Memory B cell (primary cell): ENCODE data around the gene CD53.
"Not testable (repeated sequence)": the region's sequence is repeated elsewhere in the genome, so short reads cannot be mapped to it uniquely, and the experiment has no call there.

Experiments used
- ATAC-seq: fragments of 150-1000 bp; cut with Tn5 transposase; 2 replicates; pipeline ENCODE4 v1.10.0; 2021; ENCODE audit warnings: low read depth, mild to moderate bottlenecking, moderate library complexity
- DNase-seq, 2 donors: peaks; one replicate each; pipeline ENCODE4 v3.0.0; 2022; ENCODE audit warnings: low spot score in 2 of 2
- H3K27ac Mint-ChIP-seq: one replicate; pipeline ENCODE4 v1.8.0; 2022; ENCODE audit warnings: mild to moderate bottlenecking, moderate library complexity, mixed read lengths
- H3K27me3 Mint-ChIP-seq: one replicate; pipeline ENCODE4 v1.8.0; 2022; ENCODE audit warnings: mixed read lengths
- H3K36me3 Mint-ChIP-seq: one replicate; pipeline ENCODE4 v1.8.0; 2022; ENCODE audit warnings: mild to moderate bottlenecking, mixed read lengths
- H3K4me1 Mint-ChIP-seq: one replicate; pipeline ENCODE4 v1.8.0; 2022; ENCODE audit warnings: mixed read lengths
- H3K4me3 Mint-ChIP-seq: one replicate; pipeline ENCODE4 v1.8.0; 2022; ENCODE audit warnings: mild to moderate bottlenecking, moderate library complexity, mixed read lengths
- H3K9me3 Mint-ChIP-seq: one replicate; pipeline ENCODE4 v1.8.0; 2022; ENCODE audit warnings: mixed read lengths

CD53 gene

DNA sequence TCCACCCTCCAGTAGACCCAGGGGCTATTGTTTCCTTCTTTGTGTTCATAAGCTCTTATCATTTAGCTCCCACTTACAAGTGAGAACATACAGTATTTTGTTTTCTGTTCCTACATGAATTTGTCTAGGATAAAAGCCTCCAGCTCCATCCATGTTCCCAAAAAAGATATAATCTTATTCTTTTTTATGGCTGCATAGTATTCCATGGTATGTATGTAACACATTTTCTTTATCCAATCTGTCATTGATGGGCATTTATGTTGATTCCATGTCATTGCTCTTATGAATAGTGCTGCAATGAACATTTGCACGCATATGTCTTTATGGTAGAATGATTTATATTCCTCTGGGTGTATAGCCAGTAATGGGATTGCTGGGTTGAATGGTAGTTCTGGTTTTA, 11.0 kb upstream of the CD53 start:
- H3K36me3 Mint-ChIP-seq, ATAC-seq, H3K4me3 Mint-ChIP-seq, H3K27me3 Mint-ChIP-seq, DNase-seq, H3K27ac Mint-ChIP-seq, H3K9me3 Mint-ChIP-seq: not testable (repeated sequence)
- peaks cover 40% of the 10 kb centered on the region for H3K4me1 Mint-ChIP-seq

- H3K9me3 Mint-ChIP-seq: peaks cover 10% of the 10 kb centered on the region
- no peak overlapping the region for H3K27ac Mint-ChIP-seq
- DNase-seq: no peak
Observed at GRCh38 chr1:110864287-110864686, 8.7 kb upstream of the CD53 start.

DNA sequence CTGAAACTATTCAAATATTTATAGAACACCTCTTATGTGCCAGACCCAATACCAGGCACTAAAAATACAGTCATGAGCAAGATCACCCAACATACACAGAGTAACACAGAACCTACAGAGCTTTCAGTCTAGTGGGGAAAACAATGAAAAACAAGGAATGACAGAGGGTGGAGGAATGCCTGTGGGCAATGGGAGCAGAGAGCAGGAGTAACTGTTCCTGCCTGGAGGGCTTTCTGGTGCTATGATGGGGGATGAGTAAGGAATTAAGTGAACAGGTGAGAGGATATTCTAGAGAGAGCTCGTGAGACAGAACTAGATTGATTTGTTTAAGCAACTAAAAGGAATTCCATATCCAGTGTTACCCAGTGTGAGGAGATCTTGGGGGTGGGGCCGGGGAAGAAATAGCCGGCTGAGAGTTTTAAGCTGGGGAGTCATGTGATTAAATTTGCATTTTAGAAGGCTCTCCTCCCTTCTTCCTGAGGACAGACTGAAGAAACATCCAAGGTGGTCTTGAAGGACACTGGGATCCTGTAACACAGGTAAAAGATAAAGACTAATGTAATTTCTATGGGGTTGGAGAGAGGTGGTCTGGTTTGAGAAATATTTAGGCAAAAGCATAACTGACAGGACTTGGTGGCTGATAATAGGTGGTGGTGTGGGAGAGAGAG, 2.1 kb upstream of the CD53 start:
- Mint-ChIP-seq H3K27ac (peak overlapping the region; percentile 91), H3K9me3 (no peaks in the 10 kb centered on the region), H3K4me1 (peaks cover 47% of the 10 kb centered on the region), H3K27me3 (no peaks in the 10 kb centered on the region), H3K36me3 (peaks cover 21% of the 10 kb centered on the region), H3K4me3 (peak overlapping the region; percentile 99)
- no peak for DNase-seq
- ATAC-seq: no peak

More at GRCh38 chr1:110864287-110864686, 8.7 kb upstream of the CD53 start:
- Mint-ChIP-seq H3K4me1 (peaks cover 46% of the 10 kb centered on the region), H3K27me3 (no peaks in the 10 kb centered on the region), H3K36me3 (peaks cover 9% of the 10 kb centered on the region), H3K4me3 (no peak overlapping the region)
- ATAC-seq: no peak

DNA sequence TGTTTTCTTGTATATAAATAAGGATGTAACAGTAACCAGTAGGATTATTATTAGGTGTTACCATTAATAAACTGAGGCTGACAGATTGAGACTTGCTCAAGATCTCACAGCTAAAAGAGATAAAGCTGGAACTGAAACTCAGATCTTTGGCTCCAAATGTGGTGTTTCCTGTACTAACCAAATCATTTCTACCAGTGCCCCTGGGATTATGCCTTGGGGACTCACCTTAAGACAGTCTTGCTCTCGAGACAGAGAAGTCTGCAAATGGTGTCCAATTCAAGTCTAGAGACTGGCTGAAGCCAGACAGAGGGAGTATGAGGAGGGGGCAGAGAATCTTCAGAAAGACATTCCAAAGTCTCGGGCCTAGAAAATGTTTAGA, 593 bp upstream of the CD53 start:
- H3K36me3 Mint-ChIP-seq: peaks cover 27% of the 10 kb centered on the region
- no peaks in the 10 kb centered on the region for H3K9me3 Mint-ChIP-seq
- H3K27me3 Mint-ChIP-seq: no peaks in the 10 kb centered on the region
- ATAC-seq (peak; percentile 74), DNase-seq (peak; percentile 67 to 70)
- H3K4me3 Mint-ChIP-seq: peak overlapping the region; percentile 99
- peak overlapping the region; percentile 91 for H3K27ac Mint-ChIP-seq
- peaks cover 44% of the 10 kb centered on the region for H3K4me1 Mint-ChIP-seq

- H3K9me3 Mint-ChIP-seq: no peaks in the 10 kb centered on the region
- no peaks in the 10 kb centered on the region for H3K27me3 Mint-ChIP-seq
- peak overlapping the region; percentile 91 for H3K27ac Mint-ChIP-seq
- peaks cover 44% of the 10 kb centered on the region for H3K4me1 Mint-ChIP-seq
- ATAC-seq (no peak), DNase-seq (no peak)
- peak overlapping the region; percentile 99 for H3K4me3 Mint-ChIP-seq
- H3K36me3 Mint-ChIP-seq: peaks cover 37% of the 10 kb centered on the region
Observed at GRCh38 chr1:110873856-110874255, 908 bp downstream of the CD53 start.

DNA sequence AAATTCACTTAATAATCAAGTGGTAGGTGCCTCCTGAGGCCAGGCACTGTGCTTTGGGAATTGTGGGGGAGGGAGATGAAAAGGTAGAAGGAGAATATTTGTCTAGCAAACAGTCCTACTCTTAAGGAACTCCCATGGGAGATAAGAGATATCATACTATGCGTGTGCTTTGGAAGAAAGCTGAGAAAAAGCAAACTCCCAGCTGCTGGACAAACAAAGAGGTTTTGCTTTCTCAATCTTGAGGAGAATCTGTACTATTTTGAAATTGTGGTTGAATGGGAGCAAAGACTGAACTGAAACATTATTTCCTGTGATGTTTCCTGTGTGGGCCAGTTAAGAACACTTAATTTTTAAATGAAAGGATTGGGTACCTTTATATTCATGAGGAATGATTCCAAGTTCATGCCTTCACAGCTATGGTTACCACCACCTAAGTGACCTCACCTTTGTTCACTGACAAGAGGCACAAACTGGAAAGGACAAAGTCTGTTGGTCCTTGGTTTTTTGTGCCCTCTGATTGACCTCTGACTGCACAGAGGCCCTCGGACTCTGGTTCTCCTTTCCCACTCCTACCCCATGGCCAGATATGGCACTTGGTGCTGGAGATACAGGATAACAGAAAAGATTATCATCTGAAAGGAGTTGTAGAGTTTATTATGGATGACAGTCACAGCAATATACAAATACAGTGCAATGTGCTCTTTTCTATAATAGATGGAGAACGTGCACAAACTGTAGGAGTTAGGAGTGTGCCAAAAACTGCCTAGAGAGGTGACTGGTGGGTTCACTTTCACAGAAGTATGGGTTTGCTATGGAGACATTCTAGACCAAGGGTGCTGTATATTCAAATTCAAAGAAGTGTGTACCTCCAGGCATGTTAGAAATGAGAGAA, 1.6 kb downstream of the CD53 start:
- H3K9me3 Mint-ChIP-seq: no peaks in the 10 kb centered on the region
- ATAC-seq: no peak
- peak overlapping the region; percentile 91 for H3K27ac Mint-ChIP-seq
- H3K27me3 Mint-ChIP-seq: no peaks in the 10 kb centered on the region
- DNase-seq: no peak
- peak overlapping the region; percentile 99 for H3K4me3 Mint-ChIP-seq
- peaks cover 39% of the 10 kb centered on the region for H3K4me1 Mint-ChIP-seq
- H3K36me3 Mint-ChIP-seq: peaks cover 39% of the 10 kb centered on the region

- peak; percentile 24 for ATAC-seq
- Mint-ChIP-seq H3K4me3 (peak overlapping the region; percentile 99), H3K27ac (peak overlapping the region; percentile 91), H3K36me3 (peaks cover 43% of the 10 kb centered on the region), H3K9me3 (no peaks in the 10 kb centered on the region), H3K27me3 (no peaks in the 10 kb centered on the region), H3K4me1 (peaks cover 45% of the 10 kb centered on the region)
- peak in 1 of 2 donors; percentile 18 for DNase-seq
Observed at GRCh38 chr1:110875216-110875731, 2.3 kb downstream of the CD53 start.

GRCh38 chr1:110876748-110877341, 3.9 kb downstream of the CD53 start:
- Mint-ChIP-seq H3K9me3 (no peaks in the 10 kb centered on the region), H3K36me3 (peaks cover 51% of the 10 kb centered on the region), H3K4me1 (peaks cover 48% of the 10 kb centered on the region), H3K27ac (peak overlapping the region; percentile 85), H3K4me3 (peak overlapping the region; percentile 84), H3K27me3 (no peaks in the 10 kb centered on the region)
- no peak for ATAC-seq
- DNase-seq: no peak

DNA sequence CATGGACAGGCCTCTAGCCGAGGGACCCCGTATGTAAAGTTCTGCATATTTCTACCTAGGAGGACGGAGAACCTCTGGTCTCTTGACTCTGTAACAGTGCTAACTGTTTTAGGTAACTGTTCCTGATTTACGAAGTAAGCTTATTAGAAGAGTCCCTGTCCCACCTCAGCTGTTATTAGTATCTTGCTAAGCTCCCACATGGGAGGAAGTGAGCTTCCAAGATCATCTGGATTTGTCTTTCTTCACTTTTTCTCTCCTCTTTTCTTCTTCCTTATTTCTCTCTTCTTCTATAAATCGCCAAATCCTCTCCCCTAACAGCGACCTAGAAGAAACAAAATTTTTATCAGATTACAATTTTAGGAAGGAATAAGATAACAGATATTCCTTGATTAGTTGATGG, 4.4 kb downstream of the CD53 start:
- no peak for DNase-seq
- Mint-ChIP-seq H3K4me1 (peaks cover 50% of the 10 kb centered on the region), H3K4me3 (peak overlapping the region; percentile 84), H3K9me3 (no peaks in the 10 kb centered on the region), H3K27me3 (no peaks in the 10 kb centered on the region), H3K27ac (peak overlapping the region; percentile 85), H3K36me3 (peaks cover 53% of the 10 kb centered on the region)
- no peak for ATAC-seq

- H3K27me3 Mint-ChIP-seq: no peaks in the 10 kb centered on the region
- peaks cover 55% of the 10 kb centered on the region for H3K36me3 Mint-ChIP-seq
- H3K4me1 Mint-ChIP-seq: peaks cover 50% of the 10 kb centered on the region
- DNase-seq (no peak), ATAC-seq (no peak)
- H3K4me3 Mint-ChIP-seq: peak overlapping the region; percentile 84
- H3K9me3 Mint-ChIP-seq: no peaks in the 10 kb centered on the region
- peak overlapping the region; percentile 85 for H3K27ac Mint-ChIP-seq
Observed at GRCh38 chr1:110877776-110878175, 4.8 kb downstream of the CD53 start.

DNA sequence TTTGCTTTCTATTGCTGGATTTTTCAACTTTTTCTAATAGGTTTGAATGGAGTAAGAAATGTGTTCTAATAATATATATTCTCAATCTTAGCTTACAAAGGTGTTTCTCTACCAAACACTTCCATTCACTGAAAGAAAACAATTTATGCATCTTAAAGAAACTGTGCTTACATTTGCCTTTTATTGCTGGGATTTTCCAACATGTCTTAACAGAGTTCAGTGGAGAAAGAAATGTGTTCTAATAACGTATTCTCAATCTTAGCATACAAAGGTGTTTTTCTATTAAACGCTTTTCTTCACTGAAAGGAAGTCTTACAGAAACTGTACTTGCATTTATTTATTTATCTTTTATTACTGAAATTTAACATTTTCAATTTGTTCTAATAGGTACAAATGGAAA, 5.6 kb downstream of the CD53 start:
- Mint-ChIP-seq H3K27me3 (no peaks in the 10 kb centered on the region), H3K4me3 (no peak overlapping the region), H3K4me1 (peaks cover 56% of the 10 kb centered on the region), H3K36me3 (peaks cover 53% of the 10 kb centered on the region), H3K27ac (peak overlapping the region; percentile 85), H3K9me3 (no peaks in the 10 kb centered on the region)
- DNase-seq: no peak
- ATAC-seq: no peak

- no peak for ATAC-seq
- DNase-seq: no peak
- Mint-ChIP-seq H3K27ac (peak overlapping the region; percentile 90), H3K4me3 (no peak overlapping the region), H3K36me3 (peaks cover 52% of the 10 kb centered on the region), H3K9me3 (no peaks in the 10 kb centered on the region), H3K4me1 (peaks cover 58% of the 10 kb centered on the region), H3K27me3 (no peaks in the 10 kb centered on the region)
Observed at GRCh38 chr1:110878993-110879392, 6.0 kb downstream of the CD53 start.

- Mint-ChIP-seq H3K27ac (peak overlapping the region; percentile 90), H3K36me3 (peaks cover 54% of the 10 kb centered on the region), H3K9me3 (no peaks in the 10 kb centered on the region), H3K4me1 (peaks cover 64% of the 10 kb centered on the region), H3K27me3 (no peaks in the 10 kb centered on the region), H3K4me3 (peak overlapping the region; percentile 71)
- ATAC-seq: peak; percentile 64
- peak in 1 of 2 donors; percentile 13 for DNase-seq
Observed at GRCh38 chr1:110879758-110880606, 7.0 kb downstream of the CD53 start.
